DMS79 (cell line): ENCODE measurements around the gene PYROXD2.

Experiments used
- DNase-seq: peaks from one replicate; lab custom pipeline; 2025; lab: John Stamatoyannopoulos, UW

PYROXD2 gene

DNA sequence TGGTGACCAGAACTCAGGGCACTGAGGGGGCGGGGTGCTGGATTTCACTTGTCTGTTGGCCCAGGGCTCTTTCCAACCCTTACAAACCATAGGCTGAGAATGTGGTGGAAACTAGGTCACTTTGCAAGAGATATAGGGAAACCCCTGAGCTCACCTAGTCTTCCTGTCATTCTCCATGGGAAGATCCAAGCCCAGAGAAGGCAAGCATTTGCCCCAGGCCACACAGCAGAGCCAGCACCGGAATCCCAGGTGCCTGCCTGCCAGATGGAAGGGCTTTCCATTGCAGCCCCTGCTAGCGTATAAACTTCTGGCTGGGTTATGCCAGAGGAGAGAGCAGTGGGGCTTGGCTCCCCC, 427 bp downstream of the PYROXD2 start:
- DNase-seq, result no peak

GRCh38 chr10:98411768-98412167, 3.2 kb downstream of the PYROXD2 start:
- DNase-seq, result no peak

GRCh38 chr10:98411166-98411565, 3.8 kb downstream of the PYROXD2 start:
- DNase-seq, result no peak

DNA sequence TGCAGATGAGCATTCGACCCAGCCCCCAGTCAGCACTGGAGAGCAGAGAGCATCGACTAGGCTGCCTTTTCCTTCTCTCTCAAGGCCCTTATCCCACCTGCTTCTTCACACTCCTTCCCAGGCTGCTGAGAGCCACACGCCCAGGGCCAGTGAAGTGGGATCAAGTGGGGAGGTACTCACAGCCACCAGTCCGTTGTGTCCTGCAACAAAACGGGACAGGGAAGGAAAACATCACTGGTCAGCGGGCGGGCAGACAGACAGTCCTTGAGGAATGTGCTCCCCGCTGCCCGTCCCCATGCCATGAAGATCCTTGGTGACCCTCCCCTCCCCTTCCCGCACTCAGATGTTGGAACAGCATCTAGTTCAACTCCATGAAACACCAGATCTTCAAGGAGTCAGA, 4.2 kb downstream of the PYROXD2 start:
- DNase-seq, result no peak

- DNase-seq, result no peak
Measured at GRCh38 chr10:98410135-98410743, 4.7 kb downstream of the PYROXD2 start.

DNA sequence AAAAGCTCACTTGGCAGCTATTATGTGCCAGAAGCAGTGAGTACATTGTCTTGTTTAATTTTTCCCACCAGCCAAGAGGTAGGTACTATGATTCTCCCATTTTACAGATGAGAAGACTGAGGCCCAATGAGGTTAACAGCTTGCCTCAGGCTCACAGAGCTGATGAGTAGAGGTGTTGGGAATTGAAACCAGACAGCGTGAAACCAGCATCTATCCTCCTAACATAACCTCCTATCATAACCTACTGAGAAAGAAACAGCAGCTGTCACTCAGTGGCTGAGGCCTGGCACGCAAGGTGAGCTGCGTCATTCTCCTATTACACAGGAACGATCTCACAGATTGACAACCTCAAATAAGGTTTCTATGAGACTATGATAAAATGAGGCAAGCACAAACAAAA, 6.2 kb downstream of the PYROXD2 start:
- no peak for DNase-seq

DNA sequence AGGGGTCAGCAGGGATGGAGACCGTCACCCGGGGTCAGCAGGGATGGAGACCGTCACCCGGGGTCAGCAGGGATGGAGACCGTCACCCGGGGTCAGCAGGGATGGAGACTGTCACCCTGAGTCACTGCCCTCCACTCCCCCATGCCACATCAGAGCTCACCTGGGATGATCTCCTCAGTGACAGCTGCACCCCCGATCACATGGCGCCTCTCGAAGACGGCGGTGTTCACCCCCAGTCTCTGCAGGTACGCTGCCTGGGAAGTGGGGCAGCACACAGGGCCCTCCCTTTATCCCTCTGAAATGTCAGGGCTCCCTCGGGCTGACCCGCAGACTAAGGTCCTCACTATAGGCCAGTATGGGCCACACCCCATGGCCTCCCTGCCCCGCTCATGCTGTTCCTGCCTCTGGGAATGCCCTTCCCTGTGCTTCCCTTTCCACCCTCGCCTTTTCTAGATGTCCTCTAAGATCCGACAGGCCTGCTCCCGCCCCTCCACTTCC, 7.2 kb downstream of the PYROXD2 start:
- DNase-seq, result no peak

GRCh38 chr10:98407017-98407743, 7.8 kb downstream of the PYROXD2 start:
- no peak for DNase-seq

DNA sequence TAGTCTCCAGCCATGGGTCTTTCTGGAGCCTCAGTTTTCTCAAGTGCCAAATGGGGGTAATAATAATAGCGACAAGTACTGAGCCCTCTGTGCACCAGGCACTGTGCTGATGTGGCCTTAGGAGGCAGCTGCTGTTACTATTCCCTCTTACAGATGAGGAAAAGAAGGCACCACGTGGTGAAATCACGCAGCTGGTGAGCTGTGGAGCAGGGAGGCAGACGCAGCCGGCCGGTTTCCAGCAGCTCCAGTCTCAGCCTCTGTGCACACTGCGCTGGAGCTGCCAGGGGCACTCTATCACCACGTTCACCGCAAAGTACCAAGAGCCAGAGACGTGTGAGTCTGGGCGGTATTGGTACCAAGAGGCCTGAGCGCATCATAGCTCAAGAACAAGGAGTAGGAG, 9.6 kb downstream of the PYROXD2 start:
- DNase-seq, result no peak

DNA sequence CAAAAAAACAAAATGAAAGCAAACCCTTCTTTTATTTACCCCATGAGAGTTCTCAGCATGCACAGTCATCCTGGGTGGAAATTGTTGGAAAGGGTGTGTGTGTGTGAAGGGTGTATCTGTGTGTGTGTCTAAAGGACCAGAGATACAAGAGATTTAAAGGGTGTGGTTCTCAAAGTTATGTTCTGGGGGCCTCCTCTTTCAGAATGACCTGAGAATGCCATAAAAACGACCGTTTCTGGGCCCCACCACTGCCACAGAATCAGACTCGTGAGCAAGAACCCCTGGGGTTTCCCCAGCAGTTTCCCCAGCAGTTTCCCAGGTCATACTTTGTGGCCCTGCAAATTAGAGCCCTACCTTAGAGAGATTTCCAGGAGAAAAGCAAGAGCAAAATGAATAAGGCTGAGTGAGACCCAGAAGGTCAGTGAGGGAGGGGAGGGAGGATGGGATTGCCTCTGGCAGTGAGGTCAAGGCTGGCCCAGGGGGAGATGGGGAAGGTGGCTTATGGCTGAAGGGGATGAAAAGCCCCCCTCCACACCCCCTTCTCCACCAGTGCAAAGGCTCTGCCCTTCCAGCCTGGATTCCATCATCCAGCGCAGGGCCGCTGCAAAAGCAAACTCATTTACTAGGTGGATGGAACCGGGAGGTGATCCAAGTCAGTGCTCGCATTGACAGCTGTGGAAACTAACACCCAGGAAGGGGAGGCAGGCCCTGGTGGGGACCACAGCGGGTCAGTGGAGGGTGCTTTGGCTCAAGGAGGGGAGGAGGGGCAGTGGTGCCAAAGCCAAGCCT, 10.2 kb downstream of the PYROXD2 start:
- DNase-seq, result no peak

GRCh38 chr10:98403812-98404504, 11.0 kb downstream of the PYROXD2 start:
- DNase-seq, result no peak

- DNase-seq, result no peak
Measured at GRCh38 chr10:98402931-98403718, 11.9 kb downstream of the PYROXD2 start.

DNA sequence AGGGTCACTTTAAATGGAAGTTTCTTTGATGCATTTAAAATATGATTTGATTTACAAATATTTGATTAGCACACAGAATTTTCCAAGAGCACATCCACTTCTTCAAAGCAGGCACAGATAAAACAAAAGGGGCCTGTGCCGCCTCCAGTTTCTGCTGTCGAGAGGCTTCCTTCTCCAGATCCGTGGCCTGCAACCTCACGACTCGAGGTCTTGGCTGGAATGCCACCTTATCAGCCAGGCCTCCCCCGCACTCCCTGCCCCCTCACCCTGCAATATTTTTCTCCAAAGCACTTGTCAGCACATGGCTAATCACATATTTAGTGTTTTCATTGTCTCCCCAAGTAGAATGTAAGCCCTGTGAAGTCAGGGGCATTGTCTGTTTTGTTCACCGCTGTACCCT, 12.5 kb downstream of the PYROXD2 start:
- DNase-seq, result no peak

DNA sequence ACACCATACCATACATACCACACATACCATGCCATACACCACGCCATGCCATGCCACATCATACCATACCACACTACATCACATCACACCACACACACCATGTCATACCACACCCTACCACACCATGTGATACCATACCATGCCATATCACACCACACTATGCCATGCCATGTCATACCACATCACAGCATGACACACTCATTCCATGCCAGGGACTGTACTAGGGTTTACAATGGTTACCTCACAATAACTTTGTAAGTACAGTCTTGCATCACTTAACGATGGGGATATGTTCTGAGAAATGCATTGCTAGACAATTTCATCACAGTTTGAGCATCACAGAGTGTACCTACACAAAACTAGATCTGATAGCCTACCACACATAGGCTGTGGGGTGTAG, 14.5 kb downstream of the PYROXD2 start:
- no peak for DNase-seq

- DNase-seq, result no peak
Measured at GRCh38 chr10:98399784-98400183, 15.2 kb downstream of the PYROXD2 start.

GRCh38 chr10:98397089-98397600, 17.8 kb downstream of the PYROXD2 start:
- no peak for DNase-seq

DNA sequence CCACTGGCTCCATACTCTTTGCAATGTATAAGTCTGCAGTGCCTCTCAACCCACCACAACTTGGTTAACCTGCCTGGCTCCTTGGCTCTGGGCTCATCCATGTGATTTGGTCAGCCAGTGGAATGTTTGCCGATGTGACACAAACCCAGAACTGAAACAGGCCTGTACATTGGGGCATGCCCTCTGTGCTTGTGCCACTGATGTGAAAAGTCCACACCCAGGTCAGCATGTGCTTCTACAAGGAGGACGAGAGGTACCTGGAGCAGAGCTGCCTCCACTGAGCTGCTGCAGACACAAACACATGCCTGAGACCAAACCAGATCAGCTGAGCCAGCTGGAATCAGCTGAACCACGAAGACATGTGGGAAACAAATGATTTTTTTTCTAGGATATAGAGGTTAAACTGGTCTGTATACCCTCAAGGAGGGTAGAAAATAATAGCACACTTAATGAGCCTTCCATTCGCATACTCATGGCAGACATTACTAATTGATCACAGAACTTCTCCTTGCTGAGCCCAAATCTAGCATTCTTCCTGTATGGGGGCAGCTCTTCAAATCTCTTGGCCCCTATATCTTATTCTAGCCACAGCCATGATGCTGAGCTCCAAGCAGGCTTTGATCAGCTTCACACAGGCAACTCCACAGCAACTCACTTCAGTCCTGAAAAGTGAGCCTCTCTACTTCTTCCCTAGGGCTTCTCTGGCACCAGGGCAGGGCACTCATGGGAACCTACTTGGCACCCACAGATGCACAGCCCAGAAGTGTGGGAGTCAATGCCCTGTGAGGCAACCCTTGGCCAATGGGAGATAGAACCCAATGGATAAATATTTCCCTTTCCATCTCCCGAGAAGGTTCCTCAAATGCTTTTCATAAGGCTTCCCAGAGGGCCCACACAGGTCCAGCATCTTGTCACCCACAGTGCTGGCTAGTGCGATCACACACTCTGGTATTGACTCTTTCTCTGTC, 18.6 kb downstream of the PYROXD2 start:
- DNase-seq, result no peak

- DNase-seq, result no peak
Measured at GRCh38 chr10:98394851-98395440, 20.0 kb downstream of the PYROXD2 start.

GRCh38 chr10:98391578-98391991, 23.4 kb downstream of the PYROXD2 start:
- no peak for DNase-seq

- DNase-seq, result no peak
Measured at GRCh38 chr10:98391065-98391464, 23.9 kb downstream of the PYROXD2 start.
